IMR-90 (cell line): ENCODE data around the gene SMAD4. TPM values are rescaled to one million over a fixed set of nuclear protein-coding genes. Genes with fewer than 3 reads are reported as not detected.

ENCODE experiments used
- ATAC-seq: fragments of 200-7000 bp; cut with Tn5 transposase; 2 replicates; pipeline ENCODE4 v1.9.1; 2020; ENCODE audit warnings: low read depth, mild to moderate bottlenecking, moderate library complexity
- BruUV-seq: library from RNA; stranded (reverse); fragments of 400-500 nt; replicated peaks from 2 replicates; lab custom pipeline; 2021; lab: Mats Ljungman, UMichigan
- CTCF ChIA-PET: fragments of 300-600 bp; formaldehyde crosslinking; extraction: SDS; loops from one replicate; lab custom pipeline; 2021; ENCODE audit warnings: antibody characterized with exemption; lab: Yijun Ruan, JAX
- POLR2A ChIA-PET: fragments of 300-600 bp; sonication (Branson Sonifier 250); formaldehyde crosslinking; loops from one replicate; lab custom pipeline; 2022; ENCODE audit warnings: antibody characterized with exemption; ENCODE audit not compliant: unreplicated experiment; lab: Charles Lee
- DNase-seq: peaks from one replicate; pipeline ENCODE4 v3.0.0; 2013
- H2AFZ ChIP-seq: replicated peaks from 2 replicates; pipeline ENCODE3; 2013; ENCODE audit warnings: low read length, mild to moderate bottlenecking; ENCODE audit not compliant: poor library complexity
- H2AK5ac ChIP-seq: 2 replicates; pipeline ENCODE4 v1.6.1; 2013; ENCODE audit warnings: low read depth, low read length, inconsistent platforms
- H2AK9ac ChIP-seq: replicated peaks from 2 replicates; pipeline ENCODE3; 2013; ENCODE audit warnings: mild to moderate bottlenecking, low read depth, low read length, moderate library complexity; ENCODE audit not compliant: poor library complexity
- H2BK120ac ChIP-seq: 2 replicates; pipeline ENCODE4 v1.6.1; 2013; ENCODE audit warnings: low read depth, low read length, inconsistent platforms
- H2BK15ac ChIP-seq: 3 replicates; pipeline ENCODE4 v1.6.1; 2013; ENCODE audit warnings: low read depth, low read length, inconsistent platforms
- H2BK20ac ChIP-seq: 2 replicates; pipeline ENCODE4 v1.6.1; 2013; ENCODE audit warnings: low read depth, mild to moderate bottlenecking, inconsistent platforms, low read length, moderate library complexity
- H2BK5ac ChIP-seq: 2 replicates; pipeline ENCODE4 v1.6.1; 2013; ENCODE audit warnings: mild to moderate bottlenecking, low read depth, low read length, inconsistent platforms; ENCODE audit not compliant: poor library complexity, severe bottlenecking
- H3K14ac ChIP-seq: replicated peaks from 2 replicates; pipeline ENCODE4 v1.6.1; 2013; ENCODE audit warnings: low read depth, low read length, inconsistent platforms
- H3K18ac ChIP-seq: 2 replicates; pipeline ENCODE4 v1.6.1; 2013; ENCODE audit warnings: low read depth, low read length, control low read depth
- H3K23ac ChIP-seq: 2 replicates; pipeline ENCODE4 v1.6.1; 2013; ENCODE audit warnings: low read depth, low read length, inconsistent platforms
- H3K27ac ChIP-seq: 2 replicates; pipeline ENCODE4 v1.5.1; 2013; ENCODE audit warnings: mild to moderate bottlenecking, control low read depth, low read length; ENCODE audit not compliant: insufficient read depth
- H3K27me3 ChIP-seq: 2 replicates; pipeline ENCODE4 v1.6.1; 2013; ENCODE audit warnings: low read length; ENCODE audit not compliant: control insufficient read depth, insufficient read depth
- H3K36me3 ChIP-seq: 2 replicates; pipeline ENCODE4 v1.6.1; 2013; ENCODE audit warnings: low read length, mixed read lengths; ENCODE audit not compliant: control insufficient read depth, insufficient read depth
- H3K4ac ChIP-seq: 2 replicates; pipeline ENCODE4 v1.6.1; 2013; ENCODE audit warnings: low read depth, low read length, inconsistent platforms
- H3K4me1 ChIP-seq: 2 replicates; pipeline ENCODE4 v1.6.1; 2013; ENCODE audit warnings: low read length, mixed read lengths; ENCODE audit not compliant: control insufficient read depth, insufficient read depth
- H3K4me2 ChIP-seq: 2 replicates; pipeline ENCODE4 v1.6.1; 2013; ENCODE audit warnings: low read depth, mild to moderate bottlenecking, control low read depth, low read length, moderate library complexity
- H3K4me3 ChIP-seq: 2 replicates; pipeline ENCODE4 v1.5.1; 2013; ENCODE audit warnings: low read depth, mild to moderate bottlenecking, control low read depth, low read length, moderate library complexity; ENCODE audit not compliant: insufficient read depth
- H3K56ac ChIP-seq: 2 replicates; pipeline ENCODE4 v1.6.1; 2013; ENCODE audit warnings: low read length, inconsistent platforms; ENCODE audit not compliant: insufficient read depth; ENCODE audit errors: extremely low read depth
- H3K79me1 ChIP-seq, 2 experiments: 2 replicates each; pipeline ENCODE4 v1.6.1; 2013; ENCODE audit warnings: low read length in 2 of 2, inconsistent platforms in 1 of 2, low read depth in 1 of 2
- H3K9ac ChIP-seq: 2 replicates; pipeline ENCODE4 v1.6.1; 2013; ENCODE audit warnings: low read depth, low read length, control low read depth
- H3K9me1 ChIP-seq: 2 replicates; pipeline ENCODE4 v1.6.1; 2013; ENCODE audit warnings: low read length, inconsistent platforms; ENCODE audit not compliant: insufficient read depth
- H3K9me3 ChIP-seq: 2 replicates; pipeline ENCODE4 v1.6.1; 2013; ENCODE audit warnings: low read length; ENCODE audit not compliant: control insufficient read depth, insufficient read depth
- H4K20me1 ChIP-seq: 2 replicates; pipeline ENCODE4 v1.6.1; 2013; ENCODE audit warnings: low read length, inconsistent platforms; ENCODE audit not compliant: insufficient read depth
- H4K5ac ChIP-seq: 2 replicates; pipeline ENCODE4 v1.6.1; 2013; ENCODE audit warnings: mild to moderate bottlenecking, low read depth, low read length, control low read depth
- H4K8ac ChIP-seq, 2 experiments: 2 replicates each; pipeline ENCODE4 v1.6.1; 2013; ENCODE audit warnings: low read depth in 2 of 2, low read length in 2 of 2, control low read depth in 1 of 2, inconsistent platforms in 1 of 2
- H4K91ac ChIP-seq: 2 replicates; pipeline ENCODE4 v1.6.1; 2013; ENCODE audit warnings: low read depth, low read length, inconsistent platforms; ENCODE audit not compliant: insufficient read depth
- BHLHE40 ChIP-seq: fragments of 150-350 bp; IDR thresholded peaks from 2 replicates; pipeline ENCODE4 v1.6.1; 2016; ENCODE audit warnings: mild to moderate bottlenecking, low read depth, low read length
- CHD1 ChIP-seq: IDR thresholded peaks from 2 replicates; pipeline ENCODE4 v1.6.1; 2012; ENCODE audit warnings: low read depth, low read length, improper control_type of control experiment
- ELK1 ChIP-seq: fragments of 150-350 bp; IDR thresholded peaks from 2 replicates; pipeline ENCODE4 v1.6.1; 2016; ENCODE audit warnings: low read depth, mild to moderate bottlenecking, low read length, moderate library complexity, borderline replicate concordance
- MAFK ChIP-seq: IDR thresholded peaks from 2 replicates; pipeline ENCODE4 v1.6.1; 2012; ENCODE audit warnings: low read depth, low read length, improper control_type of control experiment
- MXI1 ChIP-seq: IDR thresholded peaks from 2 replicates; pipeline ENCODE4 v1.6.1; 2012; ENCODE audit warnings: low read depth, mild to moderate bottlenecking, low read length, moderate library complexity, borderline replicate concordance
- NFE2L2 ChIP-seq: fragments of 150-350 bp; IDR thresholded peaks from 2 replicates; pipeline ENCODE4 v1.6.1; 2016; ENCODE audit warnings: low read depth, mild to moderate bottlenecking, low read length
- POLR2A ChIP-seq: IDR thresholded peaks from 2 replicates; pipeline ENCODE4 v1.6.1; 2012; ENCODE audit warnings: mild to moderate bottlenecking, low read depth, low read length
- RAD21 ChIP-seq: IDR thresholded peaks from 2 replicates; pipeline ENCODE4 v1.6.1; 2012; ENCODE audit warnings: low read length, improper control_type of control experiment
- RCOR1 ChIP-seq: IDR thresholded peaks from 2 replicates; pipeline ENCODE4 v1.6.1; 2012; ENCODE audit warnings: mild to moderate bottlenecking, low read length, improper control_type of control experiment; ENCODE audit not compliant: insufficient replicate concordance
- RFX5 ChIP-seq: IDR thresholded peaks from 2 replicates; pipeline ENCODE4 v1.8.0; 2012; ENCODE audit warnings: low read depth, mild to moderate bottlenecking, low read length, moderate library complexity
- SMC3 ChIP-seq: fragments of 150-350 bp; IDR thresholded peaks from 2 replicates; pipeline ENCODE4 v1.6.1; 2016; ENCODE audit warnings: low read depth, mild to moderate bottlenecking, antibody characterized with exemption, low read length, moderate library complexity
- USF2 ChIP-seq: fragments of 150-350 bp; IDR thresholded peaks from 2 replicates; pipeline ENCODE4 v1.6.1; 2017; ENCODE audit warnings: mild to moderate bottlenecking, antibody characterized with exemption, low read length, low read depth
- WGBS, 2 experiments: methylation state at CpG; one replicate each; pipeline versions ENCODE4 v1.1.5 to v1.1.7; 2013; ENCODE audit warnings: missing lambda C conversion rate in 2 of 2; ENCODE audit not compliant: insufficient read length in 1 of 2; ENCODE audit errors: extremely low coverage in 2 of 2; 5-methylcytosine and 5-hydroxymethylcytosine counted together
- dilution Hi-C: fragments of 300-500 bp; cut with HindIII; formaldehyde crosslinking; loops from one replicate; pipeline ENCODE4 v1.14.3; 2018; ENCODE audit warnings: low sequenced_read_pairs; ENCODE audit not compliant: unreplicated experiment
- in situ Hi-C: fragments of 300-500 bp; cut with MboI; formaldehyde crosslinking; loops from 3 replicates; pipeline ENCODE4 v1.14.3; 2019; ENCODE audit warnings: low sequenced_read_pairs, inconsistent platforms, mixed read lengths
- intact Hi-C: fragments of 100-400 bp; cut with micrococcal nuclease; formaldehyde crosslinking; loops from 2 replicates; pipeline ENCODE4 v1.10.0; 2022
- polyA plus RNA-seq, 3 experiments: library from polyadenylated mRNA; depleted of rRNA; stranded (reverse); fragments of >200 nt; gene quantifications; 2 replicates each; pipeline ENCODE4 v1.2.3, GENCODE V29; 2012; ENCODE audit warnings: low replicate concordance in 1 of 3
- total RNA-seq: library from RNA; depleted of rRNA; stranded (reverse); fragments of >200 nt; gene quantifications from 2 replicates; pipeline ENCODE4 v1.2.3, GENCODE V29; 2012

SMAD4 gene
- total and polyA plus RNA-seq, 2 of the 4 experiments (the other 2 are of a cell fraction) = 57.6 to 145 TPM

- no CpG with 5 or more reads among the region's 2 CpGs for WGBS, 2 experiments
- CTCF ChIA-PET = no interaction called here
Observed at GRCh38 chr18:50994031-50994430, 36.0 kb upstream of the SMAD4 start.

More at GRCh38 chr18:50994031-50994430, 36.0 kb upstream of the SMAD4 start:
- DNase-seq = no peak
- Histone ChIP-seq H3K4me1 (no peaks in the 10 kb centered on the region), H3K36me3 (no peaks in the 10 kb centered on the region), H3K79me1 (no peaks in the 10 kb centered on the region; a peak in 1 of 4 replicates), H4K20me1 (no peaks in the 10 kb centered on the region), H3K27ac (no peak overlapping the region), H3K27me3 (no peaks in the 10 kb centered on the region), H4K91ac (no peak overlapping the region), H2AFZ (no peak overlapping the region), H2BK20ac (no peak overlapping the region), H3K56ac (no peak overlapping the region), H3K18ac (no peak overlapping the region), H2BK120ac (no peak overlapping the region), H3K4me2 (no peak overlapping the region), H2BK5ac (no peak overlapping the region), H2AK9ac (no peak overlapping the region), H2AK5ac (no peak overlapping the region), H3K4ac (no peak overlapping the region), H4K5ac (no peak overlapping the region), H3K14ac (no peak overlapping the region), H4K8ac (no peak overlapping the region), H3K23ac (no peak overlapping the region), H3K4me3 (no peak overlapping the region), H3K9me3 (no peaks in the 10 kb centered on the region), H2BK15ac (no peak overlapping the region), H3K9me1 (no peaks in the 10 kb centered on the region), H3K9ac (no peak overlapping the region)
- in situ Hi-C loops (no loop called here), dilution Hi-C loops (no loop called here), intact Hi-C loops (no loop called here)
- ATAC-seq = no peak
- POLR2A ChIA-PET = no interaction called here
- TF ChIP-seq MXI1 = no peak
- TF ChIP-seq NFE2L2 = no peak
- no peak for TF ChIP-seq ELK1
- TF ChIP-seq MAFK = no peak
- TF ChIP-seq CHD1 = no peak
- no peak for TF ChIP-seq RCOR1
- no peak for TF ChIP-seq RFX5
- no peak for TF ChIP-seq POLR2A
- TF ChIP-seq RAD21 = no peak
- TF ChIP-seq SMC3 = no peak
- TF ChIP-seq USF2 = no peak
- no peak for TF ChIP-seq BHLHE40
- BruUV-seq = no TSS peak
